GM18907 (cell line): ENCODE data around the gene SIM1.

Experiments
- ATAC-seq: cut with Tn5 transposase; IDR thresholded peaks from one replicate; pipeline ENCODE4 v1.9.1; 2021; ENCODE audit warnings: mild to moderate bottlenecking, moderate library complexity; ENCODE audit not compliant: unreplicated experiment

SIM1 gene

GRCh38 chr6:100433726-100434435, 30.8 kb downstream of the SIM1 start:
- no peak for ATAC-seq

GRCh38 chr6:100432136-100432535, 32.6 kb downstream of the SIM1 start:
- ATAC-seq: no peak

GRCh38 chr6:100430962-100431361, 33.8 kb downstream of the SIM1 start:
- no peak for ATAC-seq

- ATAC-seq: no peak
These were observed 37.3 kb downstream of the SIM1 start for GRCh38 chr6:100427452-100427851.

- no peak for ATAC-seq
These were observed 37.9 kb downstream of the SIM1 start for GRCh38 chr6:100426744-100427338.

- ATAC-seq: no peak
These were observed 38.5 kb downstream of the SIM1 start for GRCh38 chr6:100426241-100426640.

- no peak for ATAC-seq
These were observed 44.0 kb downstream of the SIM1 start for GRCh38 chr6:100420711-100421110.

- no peak for ATAC-seq
These were observed 47.7 kb downstream of the SIM1 start for GRCh38 chr6:100417036-100417435.

- ATAC-seq: no peak
These were observed 49.0 kb downstream of the SIM1 start for GRCh38 chr6:100415768-100416167.

GRCh38 chr6:100412872-100413271, 51.8 kb downstream of the SIM1 start:
- ATAC-seq: no peak

GRCh38 chr6:100404051-100404450, 60.7 kb downstream of the SIM1 start:
- ATAC-seq: no peak

GRCh38 chr6:100393493-100393892, 71.2 kb downstream of the SIM1 start:
- no peak for ATAC-seq

GRCh38 chr6:100392423-100392822, 72.3 kb downstream of the SIM1 start:
- no peak for ATAC-seq

- ATAC-seq: no peak
These were observed 75.7 kb downstream of the SIM1 start for GRCh38 chr6:100388868-100389519.

GRCh38 chr6:100382767-100383195, 81.9 kb downstream of the SIM1 start:
- ATAC-seq: no peak

- no peak for ATAC-seq
These were observed 82.7 kb downstream of the SIM1 start for GRCh38 chr6:100382031-100382430.

GRCh38 chr6:100381111-100381510, 83.6 kb downstream of the SIM1 start:
- ATAC-seq: no peak

- ATAC-seq: no peak
These were observed 85.3 kb downstream of the SIM1 start for GRCh38 chr6:100379386-100379785.

GRCh38 chr6:100378576-100378975, 86.1 kb downstream of the SIM1 start:
- no peak for ATAC-seq

GRCh38 chr6:100376103-100376502, 88.6 kb downstream of the SIM1 start:
- ATAC-seq: no peak

- no peak for ATAC-seq
These were observed 92.2 kb downstream of the SIM1 start for GRCh38 chr6:100372326-100373091.
